CD14-positive monocyte (primary cell): Measurements from ENCODE around the gene ABCA3. TPM values are rescaled to one million over a fixed set of nuclear protein-coding genes. Genes with fewer than 3 reads are reported as not detected.
A peak's percentile ranks its signal among the peaks of the same experiment; 100 is the strongest.

Experiments used
- DNase-seq, 3 donors: peaks; one replicate each; pipeline ENCODE4 v3.0.0-alpha.2; 2011 to 2022
- H2AFZ ChIP-seq: 2 replicates; pipeline ENCODE4 v1.6.0; 2012; ENCODE audit warnings: mild to moderate bottlenecking, low read depth, low read length, inconsistent platforms; ENCODE audit not compliant: insufficient read depth, poor library complexity, severe bottlenecking
- H3K27ac ChIP-seq, 2 donors: 1 replicate in 1 of 2; 2 replicates in 1 of 2; pipeline ENCODE4 v1.5.1; 2012 to 2013; ENCODE audit warnings: low read length in 2 of 2, control low read depth in 1 of 2, inconsistent platforms in 1 of 2, low read depth in 1 of 2, mild to moderate bottlenecking in 1 of 2
- H3K27me3 ChIP-seq, 2 donors: one replicate each; pipeline versions ENCODE4 v1.6.0 to v1.6.1; 2011 to 2013; ENCODE audit warnings: low read length in 2 of 2; ENCODE audit not compliant: control insufficient read depth in 2 of 2, insufficient read depth in 2 of 2
- H3K36me3 ChIP-seq, 2 donors: replicated peaks in 1 of 2; 1 replicate in 1 of 2; 2 replicates in 1 of 2; pipeline versions ENCODE4 v1.5.1 to v1.6.1; 2012 to 2013; ENCODE audit warnings: low read length in 2 of 2, control low read depth in 1 of 2, inconsistent platforms in 1 of 2, mild to moderate bottlenecking in 1 of 2; ENCODE audit not compliant: insufficient read depth in 2 of 2, control insufficient read depth in 1 of 2
- H3K4me1 ChIP-seq, 2 donors: 1 replicate in 1 of 2; 2 replicates in 1 of 2; pipeline versions ENCODE4 v1.5.1 to v1.6.1; 2012 to 2013; ENCODE audit warnings: low read length in 2 of 2, control low read depth in 1 of 2, inconsistent platforms in 1 of 2, mild to moderate bottlenecking in 1 of 2, moderate library complexity in 1 of 2; ENCODE audit not compliant: insufficient read depth in 2 of 2, control insufficient read depth in 1 of 2
- H3K4me2 ChIP-seq: replicated peaks from 2 replicates; pipeline ENCODE3; 2012; ENCODE audit warnings: low read length, moderate library complexity, mild to moderate bottlenecking; ENCODE audit not compliant: poor library complexity, severe bottlenecking; ENCODE audit errors: extremely low read depth
- H3K4me3 ChIP-seq, 3 experiments: fragments of 200-600 bp in 1 of 3; sonication (generic) in 1 of 3; replicated peaks in 1 of 3; 1 replicate in 2 of 3; 2 replicates in 1 of 3; pipeline ENCODE4 v1.5.1; 2011 to 2013; ENCODE audit warnings: low read length in 3 of 3, mild to moderate bottlenecking in 3 of 3, control low read depth in 2 of 3, low read depth in 2 of 3, inconsistent platforms in 1 of 3, moderate library complexity in 1 of 3
- H3K79me2 ChIP-seq: 2 replicates; pipeline ENCODE4 v1.6.0; 2012; ENCODE audit warnings: mild to moderate bottlenecking, control low read depth, inconsistent platforms, low read length, moderate library complexity; ENCODE audit not compliant: insufficient read depth
- H3K9ac ChIP-seq: 2 replicates; pipeline ENCODE4 v1.6.0; 2017; ENCODE audit warnings: low read length, mild to moderate bottlenecking; ENCODE audit not compliant: insufficient read depth, poor library complexity, severe bottlenecking
- H3K9me3 ChIP-seq, 2 donors: replicated peaks in 1 of 2; 1 replicate in 1 of 2; 2 replicates in 1 of 2; pipeline versions ENCODE4 v1.5.1 to v1.6.1; 2012 to 2013; ENCODE audit warnings: low read length in 2 of 2, control low read depth in 1 of 2; ENCODE audit not compliant: control insufficient read depth in 1 of 2, insufficient read depth in 1 of 2
- H4K20me1 ChIP-seq: 2 replicates; pipeline ENCODE4 v1.6.0; 2012; ENCODE audit warnings: mild to moderate bottlenecking, low read length, control low read depth, moderate library complexity; ENCODE audit not compliant: insufficient read depth
- H3K27ac Mint-ChIP-seq, 7 donors: one replicate each; pipeline ENCODE4 v1.8.0; 2020; ENCODE audit warnings: mild to moderate bottlenecking in 7 of 7, mixed read lengths in 7 of 7, moderate library complexity in 6 of 7, inconsistent platforms in 2 of 7
- H3K27me3 Mint-ChIP-seq, 3 donors: one replicate each; pipeline ENCODE4 v1.8.0; 2021 to 2022; ENCODE audit warnings: low read depth in 3 of 3, mild to moderate bottlenecking in 3 of 3, mixed read lengths in 3 of 3, moderate library complexity in 3 of 3, inconsistent platforms in 1 of 3
- H3K36me3 Mint-ChIP-seq, 2 donors: one replicate each; pipeline ENCODE4 v1.8.0; 2020; ENCODE audit warnings: mixed read lengths in 2 of 2, inconsistent platforms in 1 of 2, mild to moderate bottlenecking in 1 of 2
- H3K4me1 Mint-ChIP-seq: one replicate; pipeline ENCODE4 v1.8.0; 2020; ENCODE audit warnings: mild to moderate bottlenecking, mixed read lengths
- H3K4me3 Mint-ChIP-seq, 2 donors: one replicate each; pipeline ENCODE4 v1.8.0; 2020; ENCODE audit warnings: mild to moderate bottlenecking in 2 of 2, mixed read lengths in 2 of 2, moderate library complexity in 1 of 2
- H3K9me3 Mint-ChIP-seq, 7 donors: one replicate each; pipeline ENCODE4 v1.8.0; 2020 to 2022; ENCODE audit warnings: mixed read lengths in 7 of 7, mild to moderate bottlenecking in 6 of 7, moderate library complexity in 6 of 7, inconsistent platforms in 2 of 7
- CTCF ChIP-seq: fragments of 200-600 bp; IDR thresholded peaks from one replicate; pipeline ENCODE4 v1.8.0; 2022; ENCODE audit warnings: antibody characterized with exemption, mild to moderate bottlenecking
- WGBS: methylation state at CpG from one replicate; pipeline ENCODE4 v1.1.5; 2013; ENCODE audit warnings: missing lambda C conversion rate; ENCODE audit not compliant: insufficient coverage; 5-methylcytosine and 5-hydroxymethylcytosine counted together
- intact Hi-C, 2 donors: fragments of 100-400 bp; cut with micrococcal nuclease; formaldehyde crosslinking; loops; one replicate each; pipeline versions ENCODE4 v1.15.0 to v1.15.1; 2023
- polyA plus RNA-seq, 3 donors: library from polyadenylated mRNA; depleted of rRNA in 1 of 3; unstranded in 2 of 3; stranded (reverse) in 1 of 3; fragments of 300-500 nt in 2 of 3; fragments of >200 nt in 1 of 3; fragmentation: Illumina TruSeq in 2 of 3; gene quantifications; 1 replicate in 2 of 3; 2 replicates in 1 of 3; pipeline ENCODE4 v1.2.3, GENCODE V29; 2012 to 2021
- small RNA-seq: library from RNA; depleted of rRNA; stranded (forward); fragments of <200 nt; gene quantifications from one replicate; pipeline ENCODE3, GENCODE V24; 2012; ENCODE audit warnings: low read depth; ENCODE audit not compliant: insufficient read length

Gene ABCA3
- polyA plus RNA-seq, 3 donors: 0.06 to 1.2 (median 0.68) TPM

- no peaks in the 10 kb centered on the region for H3K9me3 ChIP-seq
- no peaks in the 10 kb centered on the region for H3K27me3 ChIP-seq
- peaks cover 24 to 43% of the 10 kb centered on the region in 2 donors for H3K36me3 Mint-ChIP-seq
- no peak for TF ChIP-seq CTCF
- no peak overlapping the region for H3K4me2 ChIP-seq
- H3K27me3 Mint-ChIP-seq: peaks cover 0 to 2% (median 0%) of the 10 kb centered on the region in 3 donors
- peaks cover 31 to 44% of the 10 kb centered on the region in 2 donors for H3K36me3 ChIP-seq
- H3K4me1 Mint-ChIP-seq: peaks cover 22% of the 10 kb centered on the region
- peaks cover 42% of the 10 kb centered on the region for H3K79me2 ChIP-seq
- H2AFZ ChIP-seq: no peak overlapping the region
- H3K4me3 Mint-ChIP-seq: no peak overlapping the region
- DNase-seq: no peak
- H3K27ac Mint-ChIP-seq: peak overlapping the region in 1 of 7 donors; percentile 33
- H3K4me3 ChIP-seq: no peak overlapping the region
- peaks cover 15% of the 10 kb centered on the region for H4K20me1 ChIP-seq
- H3K27ac ChIP-seq: peak overlapping the region in 1 of 2 donors; percentile 15
- H3K4me1 ChIP-seq: peaks cover 13 to 17% of the 10 kb centered on the region in 2 donors
- intact Hi-C loops: no loop called here
- WGBS: 69% methylated on average over 4 of the region's 9 CpGs
- no peaks in the 10 kb centered on the region for H3K9me3 Mint-ChIP-seq
- H3K9ac ChIP-seq: no peak overlapping the region
These were observed 114.2 kb downstream of the ABCA3 start for GRCh38 chr16:2226245-2226793.

Small RNA genes within 50 kb of the gene (small RNA-seq; reads per million reads assigned to genes)
- gene MIR3677: not detected
- gene MIR4717: not detected

Other genes starting within 250 kb of the ABCA3 start
- gene PKD1, start 204.8 kb downstream of the ABCA3 start, polyA plus RNA-seq: 10 to 100 TPM in 1 of 3 donors, 1 to 10 TPM in 1, under 1 TPM in 1; 0.22 to 53.8 (median 1.6) TPM
- not detected for gene RAB26, start 192.1 kb downstream of the ABCA3 start, polyA plus RNA-seq
- 10 to 100 TPM in 1 of 3 donors, 1 to 10 TPM in 2; 5.9 to 41.9 (median 6.7) TPM for gene TRAF7, start 184.9 kb downstream of the ABCA3 start, polyA plus RNA-seq
- not detected for gene CASKIN1, start 144.1 kb downstream of the ABCA3 start, polyA plus RNA-seq
- 10 to 100 TPM; 29.9 to 54.3 (median 30.5) TPM for gene MLST8, start 135.3 kb downstream of the ABCA3 start, polyA plus RNA-seq
- 1 to 10 TPM in 1 of 3 donors, not detected in 2; 8.8 TPM for gene BRICD5, start 129.9 kb downstream of the ABCA3 start, polyA plus RNA-seq
- gene PGP, start 125.9 kb downstream of the ABCA3 start, polyA plus RNA-seq: 10 to 100 TPM in 2 of 3 donors, 1 to 10 TPM in 1; 7.2 to 20.2 (median 19.2) TPM
- 10 to 100 TPM in 1 of 3 donors, 1 to 10 TPM in 2; 4.9 to 50.9 (median 5.8) TPM for gene E4F1, start 117.1 kb downstream of the ABCA3 start, polyA plus RNA-seq
- 1 to 10 TPM in 1 of 3 donors, not detected in 2; 1.1 TPM for gene DNASE1L2, start 104.3 kb downstream of the ABCA3 start, polyA plus RNA-seq
- gene ECI1, start 89.1 kb downstream of the ABCA3 start, polyA plus RNA-seq: 10 to 100 TPM; 29.9 to 74.5 (median 52.3) TPM
- 100 to 1,000 TPM in 2 of 3 donors, 10 to 100 TPM in 1; 93.7 to 176 (median 106) TPM for gene RNPS1, start 72.6 kb downstream of the ABCA3 start, polyA plus RNA-seq
- under 1 TPM; 0.34 to 0.97 (median 0.68) TPM for gene CCNF, start 88.7 kb upstream of the ABCA3 start, polyA plus RNA-seq
- under 1 TPM in 1 of 3 donors, not detected in 2; 0.28 TPM for gene TEDC2, start 119.4 kb upstream of the ABCA3 start, polyA plus RNA-seq
- gene NTN3, start 130.6 kb upstream of the ABCA3 start, polyA plus RNA-seq: not detected
- gene TBC1D24, start 134.4 kb upstream of the ABCA3 start, polyA plus RNA-seq: 1 to 10 TPM in 2 of 3 donors, under 1 TPM in 1; 0.76 to 5.9 (median 2.1) TPM
- 100 to 1,000 TPM; 176 to 310 (median 187) TPM for gene ATP6V0C, start 173.2 kb upstream of the ABCA3 start, polyA plus RNA-seq
- gene AMDHD2, start 179.6 kb upstream of the ABCA3 start, polyA plus RNA-seq: 10 to 100 TPM in 1 of 3 donors, 1 to 10 TPM in 2; 6.9 to 57.8 (median 8.4) TPM
- gene CEMP1, start 190.7 kb upstream of the ABCA3 start, polyA plus RNA-seq: under 1 TPM in 2 of 3 donors, not detected in 1; 0.12 to 0.56 TPM
- gene PDPK1, start 197.3 kb upstream of the ABCA3 start, polyA plus RNA-seq: 10 to 100 TPM; 35.6 to 45.9 (median 38.6) TPM